ENCODE measurements around the gene SPAG9.

GRCh38 chr17:51124640-51125503 lies 4.2 kb upstream of the SPAG9 start:
- TF ChIP-seq CTCF (IDR thresholded peaks at IDR 0.05) (no peak), POLR2A (IDR thresholded peaks at IDR 0.05) (no peak), POLR2AphosphoS5 (IDR thresholded peaks at IDR 0.05) (no peak)

Measured in sigmoid colon (tissue), 4 donors.